Measurements from ENCODE around the gene IGFN1.
"Not testable (repeated sequence)": the region's sequence is repeated elsewhere in the genome, so short reads cannot be mapped to it uniquely, and the experiment has no call there.

IGFN1 gene

DNA sequence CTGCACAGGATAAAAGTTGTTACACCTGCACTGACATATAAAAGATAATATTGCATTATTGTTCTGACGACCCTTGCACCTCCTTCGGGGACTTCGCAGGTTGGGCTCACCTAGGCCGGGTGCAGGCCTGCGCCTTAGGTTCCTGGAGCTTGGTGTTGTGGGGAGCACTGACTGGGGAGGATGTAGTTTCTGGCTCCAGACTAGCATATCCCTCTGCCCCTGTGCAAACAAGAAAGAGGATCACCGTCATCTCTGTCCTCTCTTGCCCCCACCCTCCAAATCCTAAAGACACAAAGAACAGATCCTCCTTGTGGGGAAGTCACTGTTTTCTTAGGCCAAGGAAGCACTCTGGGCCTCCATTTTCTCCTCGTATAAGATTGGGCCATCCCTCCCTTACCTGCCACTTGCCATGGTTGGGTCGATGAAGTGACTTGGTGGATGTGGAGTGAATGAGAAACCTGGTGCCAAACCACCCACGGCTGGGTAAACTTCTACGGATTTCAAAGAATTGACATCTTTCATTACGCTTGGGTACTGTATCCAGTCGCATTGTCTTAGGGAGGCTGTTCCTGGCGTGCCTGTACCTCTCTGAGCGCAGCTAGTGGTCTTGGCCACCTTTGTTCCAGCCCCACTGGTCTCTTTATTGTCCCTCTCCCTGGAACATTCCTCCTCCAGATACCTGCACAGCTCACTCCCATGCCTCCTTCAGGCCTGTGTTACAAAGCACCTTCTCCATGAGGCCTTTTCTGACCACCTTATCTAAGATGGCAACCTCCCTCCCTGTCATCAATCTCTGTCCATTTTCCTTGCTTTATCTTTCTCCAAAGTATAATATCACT lies 58.3 kb downstream of the IGFN1 start:
- DNase-seq (ENCODE audit: low read depth in 2 of 2), result no peak

GRCh38 chr1:201250326-201251011 lies 59.8 kb downstream of the IGFN1 start:
- DNase-seq (ENCODE audit: low read depth in 2 of 2), result no peak

DNA sequence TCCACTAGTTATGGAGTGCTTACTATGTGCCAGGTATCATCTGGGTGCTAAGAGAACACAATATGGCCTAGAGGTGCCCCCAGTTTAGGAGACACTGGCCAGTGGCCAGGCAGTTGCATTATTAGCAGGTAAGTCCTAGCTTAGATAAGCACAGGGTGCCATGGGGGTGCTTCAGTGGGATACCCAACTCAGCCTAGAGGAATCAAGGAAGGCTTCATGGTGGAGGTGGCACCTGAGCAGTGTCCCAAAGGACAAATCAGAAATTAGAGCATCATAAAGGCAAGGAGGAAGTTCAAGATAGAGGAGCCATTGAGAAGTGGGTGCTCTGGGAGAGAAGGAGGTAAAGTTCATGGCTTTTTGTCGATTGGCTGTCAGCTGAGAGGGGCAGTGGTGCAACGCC lies 60.8 kb downstream of the IGFN1 start:
- DNase-seq (ENCODE audit: low read depth in 2 of 2), result no peak

- no peak for DNase-seq (ENCODE audit: low read depth in 2 of 2)
Observed at GRCh38 chr1:201251851-201252430, 61.3 kb downstream of the IGFN1 start.

GRCh38 chr1:201252944-201253371 lies 62.3 kb downstream of the IGFN1 start:
- no peak for DNase-seq (ENCODE audit: low read depth in 2 of 2)

DNA sequence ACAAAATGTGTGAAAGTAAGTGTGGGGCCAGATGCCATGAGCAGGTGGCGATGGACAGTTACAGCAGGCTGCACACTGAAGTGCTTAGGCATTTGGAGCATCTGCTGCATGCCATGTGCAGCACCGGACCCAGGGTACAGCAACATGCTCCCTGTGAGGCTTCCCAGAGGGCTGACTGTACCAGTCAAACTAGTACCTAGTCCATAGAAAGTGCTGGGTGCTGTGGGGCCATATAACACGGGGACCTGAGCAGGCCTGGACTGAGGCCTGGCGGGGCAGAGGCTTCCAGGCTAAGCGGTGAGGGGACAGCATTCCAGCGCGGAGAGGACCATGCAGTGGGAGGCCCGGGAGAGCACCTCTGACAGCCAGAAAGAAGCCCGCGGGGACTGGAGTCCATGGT lies 62.8 kb downstream of the IGFN1 start:
- DNase-seq (ENCODE audit: low read depth in 2 of 2), result no peak

DNA sequence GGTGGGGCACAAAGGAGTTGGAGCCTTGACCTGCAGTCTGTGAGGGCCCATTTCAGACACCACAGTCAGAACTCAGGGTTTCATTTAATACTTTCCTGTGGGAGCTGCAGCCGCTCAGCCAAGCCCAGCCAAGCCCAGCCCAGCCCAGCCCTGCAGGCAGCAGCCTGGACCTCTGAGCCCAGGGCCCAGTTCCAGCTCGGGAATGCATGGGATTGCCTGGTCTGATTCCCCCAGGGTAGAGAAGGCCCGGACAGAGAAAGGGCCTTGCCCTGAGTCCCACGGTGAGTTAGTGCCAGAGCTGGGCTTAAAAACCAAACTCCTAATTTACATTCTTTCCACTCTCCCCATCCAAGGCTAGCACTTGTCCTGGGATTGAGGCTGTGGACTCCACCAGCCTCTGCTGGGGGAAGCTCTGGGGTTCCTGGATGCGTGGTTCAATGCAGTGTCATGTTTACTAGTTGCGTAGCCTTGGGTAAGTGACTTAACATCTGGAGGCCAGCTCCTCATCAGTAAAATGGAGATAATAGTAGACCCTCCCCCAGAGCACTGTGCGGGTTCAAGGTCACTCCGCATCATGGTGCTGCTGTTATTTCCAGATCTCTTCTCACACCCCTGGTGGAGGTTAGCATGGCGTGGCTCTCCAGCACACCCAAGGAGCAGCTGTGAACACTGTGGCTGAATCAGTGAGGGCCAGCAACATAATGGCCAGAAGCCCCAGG lies 63.4 kb downstream of the IGFN1 start:
- no peak for DNase-seq (ENCODE audit: low read depth in 2 of 2)

DNA sequence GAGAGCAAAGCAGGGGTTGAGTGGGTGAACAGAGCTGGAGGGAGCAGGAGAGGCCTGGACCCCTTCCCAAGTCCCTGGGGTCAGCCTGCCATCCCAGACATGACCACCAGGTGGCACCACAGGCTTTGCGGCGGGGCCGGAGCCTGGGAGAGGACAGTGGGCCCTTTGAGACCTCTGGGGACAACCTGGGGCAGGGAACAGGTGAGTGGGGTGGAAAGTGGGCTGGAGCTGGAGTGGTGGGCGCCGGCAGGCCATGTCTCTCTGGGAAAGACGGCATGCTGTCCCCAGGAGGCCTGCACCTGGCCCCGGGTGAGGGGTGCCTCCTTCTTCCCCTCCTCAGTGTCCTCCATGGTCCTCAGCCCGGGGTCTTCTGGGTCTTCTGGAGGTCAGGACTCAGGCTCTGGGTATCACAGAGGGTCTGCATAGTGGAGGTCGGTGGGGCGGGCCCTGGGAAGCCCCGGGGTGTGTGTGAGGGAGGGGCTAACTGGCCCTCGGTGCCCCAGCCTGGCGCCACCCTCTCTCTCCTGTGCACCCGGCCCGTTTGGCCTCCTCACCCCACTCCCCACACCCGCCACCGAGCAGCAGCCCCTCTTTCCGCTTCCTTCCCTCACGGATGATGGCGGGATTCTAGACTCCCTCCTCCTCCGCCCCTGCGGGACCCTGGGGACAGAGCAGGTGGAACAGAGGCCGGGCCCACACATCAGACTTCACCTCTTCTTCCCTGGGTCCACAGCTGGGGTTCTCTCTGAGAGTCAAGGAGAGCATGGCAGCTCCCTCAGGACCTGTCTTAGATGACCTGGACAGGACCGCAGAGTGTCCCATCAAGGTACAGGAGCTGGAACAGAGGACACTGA lies 64.2 kb downstream of the IGFN1 start:
- DNase-seq (ENCODE audit: low read depth in 2 of 2), result no peak

DNA sequence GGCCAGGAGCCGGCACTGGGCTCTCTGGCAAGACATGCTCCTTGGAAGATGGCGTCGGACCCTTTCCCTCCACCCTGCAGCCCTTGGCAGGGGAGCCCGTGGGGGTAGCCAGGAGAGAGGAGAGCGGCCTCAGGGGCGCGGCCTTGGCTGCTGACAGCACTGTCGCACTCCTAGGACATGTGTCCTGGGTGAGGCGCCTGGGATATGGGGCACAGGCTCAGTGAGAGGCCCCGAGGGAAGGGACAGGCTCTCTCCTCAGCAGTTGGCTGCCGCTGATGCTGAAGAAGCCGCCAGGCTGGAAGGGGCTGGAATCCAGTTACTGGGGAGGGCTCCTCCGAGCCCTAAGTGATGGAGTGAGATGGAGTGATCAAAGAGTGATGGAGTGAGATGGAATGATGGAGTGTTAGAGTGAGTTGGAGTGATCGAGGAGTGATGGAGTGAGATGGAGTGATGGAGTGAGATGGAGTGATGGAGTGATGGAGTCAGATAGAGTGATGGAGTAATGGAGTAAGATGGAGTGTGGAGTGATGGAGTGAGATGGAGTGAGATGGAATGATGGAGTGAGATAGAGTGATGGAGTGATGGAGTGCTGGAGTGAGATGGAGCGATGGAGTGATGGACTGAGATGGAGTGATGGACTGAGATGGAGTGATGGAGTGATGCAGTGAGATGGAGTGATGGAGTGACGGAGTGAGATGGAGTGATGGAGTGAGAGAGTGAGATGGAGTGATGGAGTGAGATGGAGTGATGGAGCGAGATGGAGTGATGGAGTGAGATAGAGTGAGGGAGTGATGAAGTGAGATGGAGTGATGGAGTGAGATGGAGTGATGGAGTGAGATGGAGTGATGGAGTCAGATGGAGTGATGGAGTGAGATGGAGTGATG lies 65.1 kb downstream of the IGFN1 start:
- no peak for DNase-seq (ENCODE audit: low read depth in 2 of 2)

GRCh38 chr1:201258132-201258531 lies 67.5 kb downstream of the IGFN1 start:
- DNase-seq (ENCODE audit: low read depth in 2 of 2), result not testable (repeated sequence)

DNA sequence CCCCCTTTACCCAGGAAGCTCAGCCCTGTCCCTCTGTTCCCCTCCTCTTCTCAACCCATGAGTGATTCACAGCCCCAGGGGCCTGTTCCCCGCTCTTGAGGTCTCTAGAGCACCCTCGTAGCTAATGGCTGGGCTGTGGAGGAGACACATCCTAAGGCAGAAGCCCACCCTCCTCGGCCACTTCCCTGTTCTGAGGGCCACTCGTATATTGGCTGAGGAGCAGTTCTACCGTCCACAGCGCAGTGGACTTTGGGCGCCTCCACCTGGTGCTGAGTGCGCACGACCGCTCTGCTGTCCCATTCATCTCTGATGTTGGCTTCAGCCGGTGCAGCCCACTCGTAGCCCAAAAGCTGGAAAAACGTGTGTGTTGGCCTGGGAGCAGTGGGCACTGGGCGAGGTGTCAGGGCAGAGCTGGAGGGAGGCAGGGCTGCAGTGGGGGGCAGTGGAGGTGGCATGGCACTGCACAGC lies 68.2 kb downstream of the IGFN1 start:
- DNase-seq (ENCODE audit: low read depth in 2 of 2), result no peak

DNA sequence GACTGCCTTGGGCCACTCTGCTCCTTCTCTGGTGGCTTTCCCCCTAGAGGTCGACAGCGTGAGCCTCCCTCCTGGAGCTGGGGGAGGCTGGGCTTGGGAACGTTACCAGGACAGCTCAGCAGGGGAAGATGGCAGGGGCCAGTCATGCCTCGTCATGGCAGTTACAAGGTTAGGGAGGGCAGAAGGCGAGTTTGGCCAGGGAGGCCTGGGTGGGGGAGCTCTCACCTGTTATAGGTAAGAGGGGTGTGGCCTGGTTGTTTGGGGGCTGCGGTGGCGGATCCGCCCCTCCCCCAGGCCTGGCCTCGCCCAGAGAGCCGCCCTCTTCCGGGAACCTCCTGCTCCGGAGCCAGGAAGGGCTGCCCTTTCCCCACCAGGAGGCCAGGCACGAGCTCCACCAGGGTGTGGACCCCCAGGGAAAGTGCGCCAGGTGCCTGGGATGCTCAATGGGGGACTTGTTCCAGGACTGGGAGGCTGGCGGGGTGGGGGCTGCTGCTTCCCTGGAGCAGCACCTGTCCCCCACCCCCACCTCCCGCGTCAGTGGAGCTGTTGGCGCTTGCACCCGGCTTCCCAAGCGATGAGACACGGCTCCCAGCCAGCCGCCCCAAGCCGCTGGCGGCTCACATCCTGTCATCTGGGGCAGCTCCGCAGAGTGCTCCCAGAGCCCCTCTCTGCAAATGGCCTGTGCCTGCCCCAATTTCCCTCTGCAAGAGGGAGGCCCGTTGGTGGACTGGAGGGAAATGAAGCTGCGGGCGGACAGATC lies 69.0 kb downstream of the IGFN1 start:
- DNase-seq (ENCODE audit: low read depth in 2 of 2), result no peak

DNA sequence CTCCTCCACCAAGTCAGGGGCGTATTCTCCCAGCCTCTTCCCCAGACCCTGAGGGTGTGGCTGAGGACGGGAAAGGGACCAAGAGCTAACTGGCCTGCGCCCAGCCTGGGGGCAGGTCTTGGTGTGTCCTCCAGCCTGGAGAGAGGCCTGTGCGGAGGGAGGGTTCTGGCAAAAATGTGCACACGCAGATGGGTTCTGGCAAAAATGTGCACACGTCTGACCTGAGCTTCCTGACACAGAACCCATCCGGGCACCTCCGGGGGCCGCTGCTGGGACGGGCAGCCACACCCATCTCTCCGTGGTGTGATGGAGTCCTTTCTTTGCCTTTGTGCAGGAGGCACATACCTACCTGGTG lies 69.6 kb downstream of the IGFN1 start:
- DNase-seq (ENCODE audit: low read depth in 2 of 2), result no peak

DNA sequence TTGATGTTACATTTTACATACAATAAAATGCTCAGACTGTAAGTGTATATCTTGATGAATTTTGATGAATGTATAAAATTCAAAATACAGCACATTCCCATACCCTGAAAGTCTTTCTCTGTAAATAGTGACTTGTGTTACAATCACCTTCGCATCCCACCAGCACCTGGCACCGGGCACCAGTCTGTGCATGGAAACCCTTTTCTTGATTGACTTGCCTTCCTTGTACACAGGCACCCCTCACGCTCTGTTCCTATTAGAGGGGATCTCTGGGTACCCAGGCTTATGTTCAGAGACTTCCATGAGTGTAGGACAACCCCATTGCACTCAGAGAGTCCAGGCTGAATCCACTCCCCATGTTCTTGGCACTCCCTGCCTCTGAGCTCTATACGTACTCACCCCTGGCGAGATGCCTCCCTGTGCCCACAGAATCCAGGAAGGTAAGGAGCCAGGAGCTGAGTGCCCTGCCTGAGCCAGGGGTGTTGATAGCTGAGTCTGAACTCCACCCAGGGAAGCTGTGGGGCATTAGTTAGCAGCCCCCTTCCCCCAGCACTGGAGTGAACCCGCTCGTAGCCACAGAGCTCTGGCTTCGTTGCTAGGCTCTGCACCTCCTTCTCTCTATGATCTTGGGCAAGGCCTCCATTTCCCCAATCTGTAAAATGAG lies 70.2 kb downstream of the IGFN1 start:
- DNase-seq (ENCODE audit: low read depth in 2 of 2), result no peak

DNA sequence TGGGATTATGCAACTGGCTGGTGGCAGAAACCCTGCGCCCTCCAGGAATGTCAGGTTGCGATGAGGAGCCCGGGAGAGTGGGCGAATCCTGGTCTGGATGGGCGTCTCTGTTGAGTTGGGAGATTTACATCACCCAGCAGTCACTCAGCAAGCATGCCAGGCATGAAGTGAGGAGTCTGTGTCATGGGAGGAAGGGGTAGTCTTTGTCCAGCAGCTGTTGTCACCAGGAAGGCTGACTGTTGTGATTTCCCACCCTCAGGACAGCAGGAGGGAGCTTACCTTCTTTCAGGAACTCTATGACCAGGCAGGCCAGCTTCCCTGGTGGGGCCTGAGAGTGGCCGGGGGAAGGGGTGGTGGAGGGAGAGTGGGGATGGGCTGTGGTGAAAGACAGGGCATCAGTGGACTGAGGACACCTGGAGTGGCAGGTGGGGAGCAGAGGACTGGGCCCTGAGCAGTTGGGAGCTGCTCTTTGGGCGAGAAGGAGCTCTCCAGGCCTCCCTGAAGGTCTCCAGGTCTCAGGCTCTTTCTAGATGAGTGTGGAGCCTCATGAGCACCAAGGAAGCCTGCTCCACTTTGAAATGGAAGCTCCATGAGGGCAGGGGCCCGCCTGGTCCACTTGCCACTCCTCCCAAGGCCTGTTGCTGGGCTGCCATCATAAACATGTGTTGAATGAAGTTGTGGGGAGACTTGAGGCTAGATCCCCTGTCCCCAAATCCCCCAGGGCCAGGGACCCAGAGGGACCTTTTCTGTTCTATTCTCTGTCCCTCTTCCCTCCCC lies 71.3 kb downstream of the IGFN1 start:
- no peak for DNase-seq (ENCODE audit: low read depth in 2 of 2)

DNA sequence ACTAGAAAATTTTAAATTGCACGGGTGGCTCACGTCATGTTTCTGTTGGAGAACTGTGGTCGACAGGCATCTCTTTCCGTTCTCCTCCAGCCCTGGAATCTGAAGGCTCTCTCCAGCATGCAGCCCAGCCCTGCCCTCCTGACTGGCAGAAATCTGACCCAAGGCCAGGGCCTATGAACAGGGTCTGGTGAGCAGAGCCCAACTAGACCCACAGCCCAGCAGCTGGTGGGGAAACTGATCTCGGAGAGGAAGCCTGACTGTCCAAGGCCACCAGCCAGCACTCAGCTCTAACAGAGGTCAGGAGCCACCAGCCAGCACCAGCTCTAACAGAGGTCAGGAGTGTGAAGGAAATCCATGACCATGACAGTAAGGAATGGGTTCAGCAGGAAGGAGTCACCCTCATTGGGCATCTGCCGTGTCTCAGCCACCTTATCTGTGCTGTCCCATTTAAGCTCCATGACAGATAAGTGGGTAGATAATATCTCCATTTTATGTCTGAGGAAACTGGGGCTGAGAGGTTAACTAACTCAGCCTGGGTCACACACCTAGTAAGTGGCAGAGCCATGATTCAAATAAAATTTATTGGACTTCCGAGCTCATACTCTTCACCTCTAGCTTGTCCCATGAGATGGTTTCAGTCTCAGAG lies 72.5 kb downstream of the IGFN1 start:
- no peak for DNase-seq (ENCODE audit: low read depth in 2 of 2)

GRCh38 chr1:201264072-201264471 lies 73.4 kb downstream of the IGFN1 start:
- DNase-seq (ENCODE audit: low read depth in 2 of 2), result no peak

DNA sequence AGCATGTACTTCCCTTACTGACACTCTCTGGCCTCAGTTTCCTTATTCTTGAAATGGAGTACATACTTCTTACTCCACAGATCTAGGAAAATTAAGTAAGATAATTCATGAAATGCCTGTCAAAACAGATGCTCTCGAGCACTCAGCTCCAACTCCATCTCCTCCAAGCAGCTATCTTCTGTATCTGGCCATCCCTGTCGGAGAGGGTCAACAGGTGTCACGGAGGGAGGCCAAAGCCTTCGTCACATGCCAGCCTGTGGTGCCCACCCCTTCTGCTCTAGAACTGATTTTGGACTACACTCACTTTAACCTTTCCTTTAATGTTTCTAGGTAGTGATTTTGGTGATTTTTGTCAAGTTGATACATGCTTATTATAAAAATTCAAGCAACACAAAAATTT lies 73.9 kb downstream of the IGFN1 start:
- DNase-seq (ENCODE audit: low read depth in 2 of 2), result no peak

Data from fibroblast of skin of left biceps (primary cell).